GM12874 (cell line): ENCODE data around the gene MICOS13.

ENCODE experiments used
- TF ChIP-seq, protein P1 (sequence below): IDR thresholded peaks from 2 replicates; pipeline ENCODE4 v1.5.1; 2011; ENCODE audit warnings: low read depth, mild to moderate bottlenecking, control low read depth, low read length, moderate library complexity; ENCODE audit not compliant: insufficient read depth

The MICOS13 gene

DNA sequence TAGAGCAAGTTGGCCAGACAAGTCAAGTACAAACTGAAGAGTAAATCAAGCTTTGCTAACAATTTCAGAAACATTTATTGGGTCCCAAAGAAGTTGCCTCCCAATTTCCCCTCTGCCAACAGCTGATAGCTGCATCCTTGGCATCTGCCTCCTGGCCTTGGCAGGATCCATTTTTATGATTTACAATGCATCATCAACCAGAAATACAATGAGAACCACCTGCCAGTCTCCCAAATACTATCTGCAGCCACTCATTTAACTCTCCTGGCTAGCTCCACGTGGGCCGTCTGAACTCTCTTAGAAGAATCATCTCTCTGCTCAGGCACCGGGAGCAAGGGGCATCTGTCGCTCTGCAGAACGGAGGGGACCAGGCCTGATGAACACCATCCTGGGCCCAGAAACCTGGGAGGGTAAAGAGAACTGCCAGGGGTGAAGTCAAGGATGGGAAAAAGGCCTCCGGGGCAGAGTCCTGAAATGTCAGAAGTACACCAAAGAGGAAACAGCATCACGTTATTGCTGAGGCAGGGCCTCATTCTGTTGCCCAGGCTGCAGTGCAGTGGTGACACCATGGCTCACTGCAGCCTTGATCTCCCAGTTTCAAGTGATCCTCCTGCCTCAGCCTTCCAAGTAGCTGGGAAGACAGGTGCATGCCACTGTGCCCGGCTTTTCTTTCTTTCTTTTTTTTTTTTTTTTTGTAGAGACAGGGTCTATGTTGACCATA is 37.1 kb upstream of the MICOS13 start:
- TF ChIP-seq, protein P1, sequence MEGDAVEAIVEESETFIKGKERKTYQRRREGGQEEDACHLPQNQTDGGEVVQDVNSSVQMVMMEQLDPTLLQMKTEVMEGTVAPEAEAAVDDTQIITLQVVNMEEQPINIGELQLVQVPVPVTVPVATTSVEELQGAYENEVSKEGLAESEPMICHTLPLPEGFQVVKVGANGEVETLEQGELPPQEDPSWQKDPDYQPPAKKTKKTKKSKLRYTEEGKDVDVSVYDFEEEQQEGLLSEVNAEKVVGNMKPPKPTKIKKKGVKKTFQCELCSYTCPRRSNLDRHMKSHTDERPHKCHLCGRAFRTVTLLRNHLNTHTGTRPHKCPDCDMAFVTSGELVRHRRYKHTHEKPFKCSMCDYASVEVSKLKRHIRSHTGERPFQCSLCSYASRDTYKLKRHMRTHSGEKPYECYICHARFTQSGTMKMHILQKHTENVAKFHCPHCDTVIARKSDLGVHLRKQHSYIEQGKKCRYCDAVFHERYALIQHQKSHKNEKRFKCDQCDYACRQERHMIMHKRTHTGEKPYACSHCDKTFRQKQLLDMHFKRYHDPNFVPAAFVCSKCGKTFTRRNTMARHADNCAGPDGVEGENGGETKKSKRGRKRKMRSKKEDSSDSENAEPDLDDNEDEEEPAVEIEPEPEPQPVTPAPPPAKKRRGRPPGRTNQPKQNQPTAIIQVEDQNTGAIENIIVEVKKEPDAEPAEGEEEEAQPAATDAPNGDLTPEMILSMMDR: no peak

DNA sequence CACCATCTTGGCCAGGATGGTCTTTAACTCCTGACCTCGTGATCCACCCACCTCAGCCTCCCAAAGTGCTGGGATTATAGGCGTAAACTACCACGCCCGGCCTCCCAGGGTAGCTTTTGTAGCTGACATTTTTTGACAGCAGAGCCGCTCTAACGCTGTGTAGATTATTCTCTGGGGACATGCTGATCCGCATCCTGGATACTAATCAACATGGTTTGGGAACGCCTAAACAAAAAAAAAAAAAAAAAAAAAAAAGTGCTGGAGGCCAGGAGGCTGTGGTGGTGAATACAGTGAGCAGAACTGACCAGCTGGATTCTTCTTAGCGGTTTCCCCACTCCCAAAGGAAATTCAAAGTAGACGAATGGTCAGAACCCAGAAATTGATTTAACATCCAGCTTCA is 34.5 kb upstream of the MICOS13 start:
- TF ChIP-seq, protein P1: no peak

DNA sequence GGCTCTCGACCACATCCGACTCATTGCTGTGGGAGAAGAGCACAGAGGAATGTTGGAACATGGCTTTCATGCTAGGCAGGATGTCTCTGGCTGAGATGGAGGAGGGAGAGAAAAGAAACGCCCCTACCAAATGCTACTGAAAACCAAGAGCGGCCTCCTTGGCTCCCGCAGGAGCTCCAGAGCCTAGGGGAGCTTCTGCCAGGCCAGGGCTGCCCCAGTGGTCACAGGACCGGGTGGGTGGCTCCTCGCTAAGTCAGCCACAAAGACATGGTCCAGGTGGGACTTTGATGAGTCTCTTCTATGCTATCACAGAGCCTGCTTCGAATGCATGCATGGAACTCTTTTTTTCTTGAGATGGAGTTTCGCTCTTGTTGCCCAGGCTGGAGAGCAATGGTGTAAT is 32.9 kb upstream of the MICOS13 start:
- TF ChIP-seq, protein P1: no peak

DNA sequence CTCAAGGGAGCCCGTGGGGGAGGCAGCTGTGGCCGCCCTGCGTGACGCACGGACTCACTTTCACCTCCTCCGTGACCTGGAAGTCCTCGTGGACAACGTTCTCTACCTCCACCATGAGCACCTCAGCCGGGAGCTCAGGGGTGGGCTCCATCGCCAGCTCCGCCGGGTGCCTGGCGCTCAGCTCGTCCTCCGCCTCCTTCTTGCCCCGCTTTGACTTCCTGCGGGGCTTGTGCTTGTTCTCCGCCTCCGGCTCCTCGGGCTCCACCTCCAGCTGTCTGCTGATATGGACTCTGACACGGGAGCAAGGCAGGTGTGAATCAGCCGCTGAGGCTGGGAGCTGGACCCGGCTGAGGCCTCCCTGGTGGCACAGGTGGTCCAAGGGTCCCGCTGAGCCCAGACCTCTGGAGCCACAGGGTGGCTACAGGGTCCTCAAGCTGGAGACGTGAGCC is 31.4 kb upstream of the MICOS13 start:
- TF ChIP-seq, protein P1: no peak

DNA sequence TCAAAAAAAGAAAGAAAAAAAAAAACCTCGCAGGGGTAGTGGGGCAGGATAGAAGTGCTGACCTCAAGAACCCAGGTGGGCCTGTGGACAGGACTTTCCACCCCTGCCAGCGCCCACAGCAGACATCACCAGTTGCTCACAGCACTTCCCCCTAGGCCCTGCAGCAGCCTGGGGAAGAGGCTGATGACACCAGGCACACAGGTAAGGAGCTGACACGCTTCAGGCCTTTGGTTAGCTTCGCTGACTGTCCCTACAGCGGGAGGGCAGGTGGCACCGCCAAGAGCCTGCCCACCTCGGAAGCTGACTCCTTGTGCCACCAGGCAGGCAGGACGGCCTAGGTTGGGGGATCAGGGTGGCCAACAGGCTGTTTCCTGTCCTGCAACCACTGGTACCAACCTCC is 30.7 kb upstream of the MICOS13 start:
- TF ChIP-seq, protein P1: no peak

DNA sequence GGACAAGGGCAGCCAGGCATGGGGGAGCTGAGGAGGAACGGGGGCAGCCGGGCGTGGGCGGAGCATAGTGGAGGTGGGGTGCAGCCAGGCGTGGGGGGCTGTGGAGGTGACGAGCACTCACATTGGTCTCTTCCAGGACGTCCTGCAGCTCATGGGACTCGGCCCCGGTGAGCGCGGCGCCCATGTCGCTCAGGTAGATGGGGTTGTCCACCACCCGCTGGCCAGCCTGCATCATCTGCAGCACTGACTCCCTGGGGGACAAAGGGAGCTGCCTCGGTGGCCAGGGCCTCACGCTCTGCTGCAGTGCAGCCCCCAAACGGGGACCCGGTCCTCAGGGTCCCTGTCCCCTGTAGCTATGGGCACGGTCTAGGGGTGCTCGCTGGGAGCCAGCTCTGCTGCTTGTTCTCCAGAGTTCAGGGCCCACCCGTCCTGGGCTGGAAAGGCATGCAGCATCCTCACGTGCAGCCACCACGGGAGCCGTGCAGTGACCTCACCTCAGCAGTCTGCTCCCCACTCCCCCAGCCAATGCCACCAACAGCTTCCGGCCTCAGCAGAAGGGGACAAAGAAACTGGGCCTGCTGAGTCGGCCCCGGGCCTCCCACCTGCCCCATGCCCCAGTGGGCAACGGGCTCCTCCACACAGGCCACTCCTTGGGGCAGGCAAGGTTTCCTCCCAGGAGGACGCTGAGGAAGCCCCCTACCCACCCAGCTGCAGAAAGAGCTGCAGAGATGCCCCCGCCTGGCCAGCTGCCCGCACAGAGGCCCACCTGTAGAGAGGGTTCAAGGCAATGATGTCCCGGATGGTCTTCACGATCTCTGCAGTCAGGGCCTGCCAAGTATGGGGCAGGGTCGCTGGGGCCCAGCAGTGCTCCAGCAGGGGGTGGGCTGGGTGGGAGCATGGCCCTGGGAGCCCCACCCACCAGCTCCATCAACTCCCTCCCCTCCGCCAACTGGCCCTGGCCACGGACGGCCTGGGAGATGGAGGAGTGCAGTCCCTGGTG is 27.6 kb upstream of the MICOS13 start:
- TF ChIP-seq, protein P1: no peak

DNA sequence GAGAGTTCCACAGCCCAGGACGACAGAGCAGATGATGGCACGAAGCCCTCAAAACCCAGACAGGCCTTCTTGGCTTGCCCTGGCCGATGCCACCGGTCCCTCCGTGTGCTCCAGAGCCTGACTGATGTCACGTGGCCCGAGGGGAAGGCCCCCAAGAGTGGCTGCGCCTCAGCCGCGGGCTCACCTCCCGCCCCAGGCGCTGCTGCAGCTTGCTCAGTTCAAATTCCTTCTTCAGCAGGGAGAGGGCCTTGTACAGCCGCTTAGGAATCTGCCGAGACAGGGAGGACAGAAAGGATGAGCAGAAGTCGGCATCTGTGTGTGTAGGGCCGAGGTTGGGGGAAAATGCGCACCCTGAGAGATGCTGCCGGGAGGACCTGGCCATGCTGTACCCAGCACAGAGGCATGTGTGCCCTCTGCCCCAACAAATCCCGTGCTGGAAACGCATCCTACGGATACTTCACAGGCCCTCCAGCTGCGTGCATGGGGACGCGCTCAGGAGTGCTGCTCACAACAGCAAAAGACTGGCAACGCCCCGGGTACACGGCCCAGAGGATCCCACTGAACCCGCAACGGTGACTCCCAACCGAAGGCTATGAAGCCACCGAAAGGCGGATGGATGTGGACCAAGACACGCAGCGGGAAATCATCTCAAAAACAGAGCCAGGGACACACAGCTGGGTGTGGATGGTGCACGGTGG is 26.7 kb upstream of the MICOS13 start:
- TF ChIP-seq, protein P1: no peak
